Ishikawa (cell line): Measurements from ENCODE around the gene GNG4.

Source experiments
- CEBPB ChIP-seq: IDR thresholded peaks from 2 replicates; pipeline ENCODE4 v1.6.1; 2012
- CREB1 ChIP-seq: IDR thresholded peaks from 2 replicates; pipeline ENCODE4 v1.6.1; 2012; ENCODE audit warnings: low read depth
- EP300 ChIP-seq: IDR thresholded peaks from 2 replicates; pipeline ENCODE4 v1.6.1; 2012; ENCODE audit warnings: borderline replicate concordance
- NFIC ChIP-seq: IDR thresholded peaks from 2 replicates; pipeline ENCODE4 v1.6.1; 2012
- RAD21 ChIP-seq: IDR thresholded peaks from 2 replicates; pipeline ENCODE4 v1.6.1; 2012; ENCODE audit warnings: low read depth
- TAF1 ChIP-seq: IDR thresholded peaks from 2 replicates; pipeline ENCODE4 v1.6.1; 2012; ENCODE audit warnings: low read depth, mild to moderate bottlenecking
- TCF12 ChIP-seq: IDR thresholded peaks from 2 replicates; pipeline ENCODE4 v1.6.1; 2012; ENCODE audit warnings: low read depth
- TEAD4 ChIP-seq: IDR thresholded peaks from 2 replicates; pipeline ENCODE4 v1.6.1; 2012
- TF ChIP-seq, protein P1 (sequence below): IDR thresholded peaks from 2 replicates; pipeline ENCODE4 v1.6.1; 2012; ENCODE audit warnings: low read depth, mild to moderate bottlenecking
- TF ChIP-seq, protein P2 (sequence below): IDR thresholded peaks from 2 replicates; pipeline ENCODE4 v1.6.1; 2012
- TF ChIP-seq, protein P3 (sequence below): IDR thresholded peaks from 2 replicates; pipeline ENCODE4 v1.6.1; 2012

DNA sequence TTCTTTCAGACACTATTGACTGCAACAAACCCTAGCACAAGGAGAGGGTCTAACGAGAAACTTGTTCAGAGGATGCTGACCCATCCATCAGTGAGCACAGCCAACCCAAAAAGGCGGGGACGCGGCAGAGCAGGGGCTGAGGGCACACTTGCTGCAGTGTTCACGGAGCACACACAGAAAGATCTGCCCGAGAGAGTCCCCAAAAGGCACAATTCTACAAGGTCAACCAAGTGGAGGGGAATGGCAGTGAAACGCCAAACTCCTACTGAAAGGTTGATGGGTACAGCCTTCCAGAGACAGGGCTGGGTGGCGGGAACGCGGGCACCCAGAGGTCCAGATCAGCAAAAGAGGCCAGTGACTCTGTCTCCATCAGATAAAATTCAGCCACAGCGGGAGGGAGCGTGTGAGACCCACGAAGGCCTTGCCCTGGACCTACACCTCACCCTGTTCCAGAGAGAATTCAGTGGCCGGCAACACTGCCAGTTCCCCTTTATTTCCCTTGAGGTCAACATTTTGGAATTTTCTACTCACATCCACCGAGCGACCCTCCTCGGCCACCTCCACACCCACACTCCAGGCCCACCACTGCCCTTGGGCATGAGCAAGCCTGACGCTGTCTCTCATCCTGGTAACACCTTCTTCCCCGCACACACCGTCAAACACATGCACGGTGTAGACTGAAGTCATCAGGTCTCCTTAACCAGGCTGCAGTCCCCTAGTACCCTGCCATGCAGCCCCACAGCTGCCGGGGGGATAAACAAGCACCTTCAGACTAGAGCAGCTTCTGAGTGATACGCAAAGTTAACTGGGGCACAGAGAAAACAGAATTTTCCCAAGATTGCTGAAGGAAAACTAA is 5.5 kb downstream of the GNG4 start:
- TF ChIP-seq RAD21 (no peak), CEBPB (no peak), EP300 (no peak), TEAD4 (no peak), CREB1 (no peak), TCF12 (no peak), TAF1 (no peak), NFIC (no peak)
- TF ChIP-seq, protein P1, sequence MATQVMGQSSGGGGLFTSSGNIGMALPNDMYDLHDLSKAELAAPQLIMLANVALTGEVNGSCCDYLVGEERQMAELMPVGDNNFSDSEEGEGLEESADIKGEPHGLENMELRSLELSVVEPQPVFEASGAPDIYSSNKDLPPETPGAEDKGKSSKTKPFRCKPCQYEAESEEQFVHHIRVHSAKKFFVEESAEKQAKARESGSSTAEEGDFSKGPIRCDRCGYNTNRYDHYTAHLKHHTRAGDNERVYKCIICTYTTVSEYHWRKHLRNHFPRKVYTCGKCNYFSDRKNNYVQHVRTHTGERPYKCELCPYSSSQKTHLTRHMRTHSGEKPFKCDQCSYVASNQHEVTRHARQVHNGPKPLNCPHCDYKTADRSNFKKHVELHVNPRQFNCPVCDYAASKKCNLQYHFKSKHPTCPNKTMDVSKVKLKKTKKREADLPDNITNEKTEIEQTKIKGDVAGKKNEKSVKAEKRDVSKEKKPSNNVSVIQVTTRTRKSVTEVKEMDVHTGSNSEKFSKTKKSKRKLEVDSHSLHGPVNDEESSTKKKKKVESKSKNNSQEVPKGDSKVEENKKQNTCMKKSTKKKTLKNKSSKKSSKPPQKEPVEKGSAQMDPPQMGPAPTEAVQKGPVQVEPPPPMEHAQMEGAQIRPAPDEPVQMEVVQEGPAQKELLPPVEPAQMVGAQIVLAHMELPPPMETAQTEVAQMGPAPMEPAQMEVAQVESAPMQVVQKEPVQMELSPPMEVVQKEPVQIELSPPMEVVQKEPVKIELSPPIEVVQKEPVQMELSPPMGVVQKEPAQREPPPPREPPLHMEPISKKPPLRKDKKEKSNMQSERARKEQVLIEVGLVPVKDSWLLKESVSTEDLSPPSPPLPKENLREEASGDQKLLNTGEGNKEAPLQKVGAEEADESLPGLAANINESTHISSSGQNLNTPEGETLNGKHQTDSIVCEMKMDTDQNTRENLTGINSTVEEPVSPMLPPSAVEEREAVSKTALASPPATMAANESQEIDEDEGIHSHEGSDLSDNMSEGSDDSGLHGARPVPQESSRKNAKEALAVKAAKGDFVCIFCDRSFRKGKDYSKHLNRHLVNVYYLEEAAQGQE: no peak
- TF ChIP-seq, protein P2, sequence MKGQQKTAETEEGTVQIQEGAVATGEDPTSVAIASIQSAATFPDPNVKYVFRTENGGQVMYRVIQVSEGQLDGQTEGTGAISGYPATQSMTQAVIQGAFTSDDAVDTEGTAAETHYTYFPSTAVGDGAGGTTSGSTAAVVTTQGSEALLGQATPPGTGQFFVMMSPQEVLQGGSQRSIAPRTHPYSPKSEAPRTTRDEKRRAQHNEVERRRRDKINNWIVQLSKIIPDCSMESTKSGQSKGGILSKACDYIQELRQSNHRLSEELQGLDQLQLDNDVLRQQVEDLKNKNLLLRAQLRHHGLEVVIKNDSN: no peak
- TF ChIP-seq, protein P3, sequence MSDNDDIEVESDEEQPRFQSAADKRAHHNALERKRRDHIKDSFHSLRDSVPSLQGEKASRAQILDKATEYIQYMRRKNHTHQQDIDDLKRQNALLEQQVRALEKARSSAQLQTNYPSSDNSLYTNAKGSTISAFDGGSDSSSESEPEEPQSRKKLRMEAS: no peak
